GM20431 (cell line): Measurements from ENCODE around the gene SYT4.
"Not testable (repeated sequence)": the region's sequence is repeated elsewhere in the genome, so short reads cannot be mapped to it uniquely, and the experiment has no call there.

Source experiments
- in situ Hi-C: fragments of 300-500 bp; cut with MseI, MboI; formaldehyde crosslinking; loops from one replicate; pipeline ENCODE4 v1.15.0; 2020; ENCODE audit warnings: low sequenced_read_pairs; ENCODE audit not compliant: unreplicated experiment

Gene SYT4

GRCh38 chr18:43277164-43277600, at the start of gene SYT4:
TSS of gene SYT4 (minus strand) at chr18:43277490. CDS start at chr18:43277281, 209 bp downstream.
- in situ Hi-C loops, result no loop called here

GRCh38 chr18:43322132-43322531, 44.8 kb upstream of the SYT4 start:
- in situ Hi-C loops, result no loop called here

- in situ Hi-C loops, result no loop called here
These were observed 37.7 kb upstream of the SYT4 start for GRCh38 chr18:43314941-43315340.

GRCh38 chr18:43312891-43313290, 35.6 kb upstream of the SYT4 start:
- in situ Hi-C loops, result no loop called here

- in situ Hi-C loops, result no loop called here
These were observed 32.9 kb upstream of the SYT4 start for GRCh38 chr18:43310239-43310638.

GRCh38 chr18:43303376-43303775, 26.1 kb upstream of the SYT4 start:
- in situ Hi-C loops, result no loop called here

- in situ Hi-C loops, result not testable (repeated sequence)
These were observed 8.9 kb upstream of the SYT4 start for GRCh38 chr18:43286187-43286586.

GRCh38 chr18:43283299-43283698, 6.0 kb upstream of the SYT4 start:
- in situ Hi-C loops, result no loop called here

- in situ Hi-C loops, result no loop called here
These were observed 1.9 kb upstream of the SYT4 start for GRCh38 chr18:43279015-43279744.

- in situ Hi-C loops, result no loop called here
These were observed 1.1 kb upstream of the SYT4 start for GRCh38 chr18:43278355-43278754.

GRCh38 chr18:43276491-43276890, 799 bp downstream of the SYT4 start:
- in situ Hi-C loops, result no loop called here

GRCh38 chr18:43275546-43275945, 1.7 kb downstream of the SYT4 start:
- in situ Hi-C loops, result no loop called here

GRCh38 chr18:43274526-43274925, 2.8 kb downstream of the SYT4 start:
- in situ Hi-C loops, result loop anchor here (25.0 kb wide), 1 partner anchor 1162 kb away; no protein-coding TSS in a partner anchor

GRCh38 chr18:43271593-43272432, 5.5 kb downstream of the SYT4 start:
- in situ Hi-C loops, result loop anchor here (25.0 kb wide), 1 partner anchor 1160 kb away; no protein-coding TSS in a partner anchor

- in situ Hi-C loops, result loop anchor here (25.0 kb wide), 1 partner anchor 1156 kb away; no protein-coding TSS in a partner anchor
These were observed 9.5 kb downstream of the SYT4 start for GRCh38 chr18:43267818-43268217.

- in situ Hi-C loops, result loop anchor here (25.0 kb wide), 1 partner anchor 1153 kb away; no protein-coding TSS in a partner anchor
These were observed 11.8 kb downstream of the SYT4 start for GRCh38 chr18:43265465-43265864.

- in situ Hi-C loops, result no loop called here
These were observed 28.6 kb downstream of the SYT4 start for GRCh38 chr18:43248610-43249249.

- in situ Hi-C loops, result no loop called here
These were observed 29.3 kb downstream of the SYT4 start for GRCh38 chr18:43247944-43248343.

- in situ Hi-C loops, result no loop called here
These were observed 38.9 kb downstream of the SYT4 start for GRCh38 chr18:43238429-43238828.

GRCh38 chr18:43236921-43237320, 40.4 kb downstream of the SYT4 start:
- in situ Hi-C loops, result no loop called here
